GM12801 (cell line): Measurements from ENCODE around the gene CENPN.

Experiments used
- CTCF ChIP-seq: IDR thresholded peaks from one replicate; pipeline ENCODE4 v1.5.1; 2011; ENCODE audit warnings: control low read depth; ENCODE audit not compliant: insufficient read length; ENCODE audit errors: extremely low read depth

The CENPN gene

GRCh38 chr16:80971819-80972218 is 35.2 kb upstream of the CENPN start:
- no peak for TF ChIP-seq CTCF

GRCh38 chr16:80972611-80973010 is 34.4 kb upstream of the CENPN start:
- TF ChIP-seq CTCF: no peak

- no peak for TF ChIP-seq CTCF
Measured at GRCh38 chr16:80973991-80974390, 33.0 kb upstream of the CENPN start.

GRCh38 chr16:80974649-80975376 is 32.2 kb upstream of the CENPN start:
- no peak for TF ChIP-seq CTCF

- no peak for TF ChIP-seq CTCF
Measured at GRCh38 chr16:80976946-80977345, 30.1 kb upstream of the CENPN start.

- TF ChIP-seq CTCF: no peak
Measured at GRCh38 chr16:80981103-80981502, 25.9 kb upstream of the CENPN start.

- no peak for TF ChIP-seq CTCF
Measured at GRCh38 chr16:80982646-80983045, 24.4 kb upstream of the CENPN start.
